ENCODE measurements around the gene UPP2. TPM values are rescaled to one million over a fixed set of nuclear protein-coding genes. Genes with fewer than 3 reads are reported as not detected.

Gene UPP2
- total RNA-seq, 1 experiment from 2014 or later, result not detected

- CTCF ChIA-PET, result no interaction called here
- in situ Hi-C loops (cut with HindIII; ENCODE audit: low pct_unique_long_range_greater_than_20kb, low sequenced_read_pairs) (no loop called here), intact Hi-C loops (cut with micrococcal nuclease; ENCODE audit: unreplicated experiment) (no loop called here)
- no peaks in the 10 kb centered on the region for H3K4me1 ChIP-seq (ENCODE audit: control insufficient read depth, insufficient read depth, low read length)
- ATAC-seq (no peak), DNase-seq (ENCODE audit: low read depth, low spot score) (no peak)
- H3K36me3 ChIP-seq (ENCODE audit: control insufficient read depth, insufficient read depth, low read length), result no peaks in the 10 kb centered on the region
- H3K27me3 ChIP-seq (ENCODE audit: control insufficient read depth, insufficient read depth, low read length), result no peaks in the 10 kb centered on the region
- POLR2A ChIA-PET, result interaction anchor here (0.6 kb wide), 1 partner anchor 27 kb away, joined by 4 read pairs; no protein-coding TSS in a partner anchor
- no peak overlapping the region for H3K4me3 ChIP-seq (ENCODE audit: low read depth in 2 of 2, low read length in 2 of 2)
- no peak overlapping the region for H3K27ac ChIP-seq (ENCODE audit: low read length)
- H3K9me3 ChIP-seq (ENCODE audit: control insufficient read depth, insufficient read depth, low read depth, low read length), result no peaks in the 10 kb centered on the region
- TF ChIP-seq CTCF (IDR thresholded peaks at IDR 0.05) (no peak), TCF7L2 (IDR thresholded peaks at IDR 0.05; ENCODE audit: low read depth, low read length) (no peak), SIN3A (IDR thresholded peaks at IDR 0.05; ENCODE audit: borderline replicate concordance, insufficient read depth, low read depth, low read length) (no peak), REST (IDR thresholded peaks at IDR 0.05; ENCODE audit: insufficient read depth in 1 of 2, low read depth in 2 of 2, low read length in 1 of 2) (no peak), POLR2AphosphoS5 (IDR thresholded peaks at IDR 0.05; ENCODE audit: low read depth, low read length) (no peak)
- no TSS peak for BruUV-seq (replicated peaks)
Measured at GRCh38 chr2:158091647-158092046, 10.0 kb upstream of the UPP2 start.

GRCh38 chr2:158094487-158095092 is 7.1 kb upstream of the UPP2 start:
- Histone ChIP-seq H3K36me3 (ENCODE audit: control insufficient read depth, insufficient read depth, low read length) (no peaks in the 10 kb centered on the region), H3K4me1 (ENCODE audit: control insufficient read depth, insufficient read depth, low read length) (no peaks in the 10 kb centered on the region), H3K9me3 (ENCODE audit: control insufficient read depth, insufficient read depth, low read depth, low read length) (no peaks in the 10 kb centered on the region), H3K27me3 (ENCODE audit: control insufficient read depth, insufficient read depth, low read length) (no peaks in the 10 kb centered on the region), H3K27ac (ENCODE audit: low read length) (no peak overlapping the region), H3K4me3 (ENCODE audit: low read depth in 2 of 2, low read length in 2 of 2) (no peak overlapping the region)
- ChIA-PET CTCF (no interaction called here), POLR2A (no interaction called here)
- in situ Hi-C loops (cut with HindIII; ENCODE audit: low pct_unique_long_range_greater_than_20kb, low sequenced_read_pairs), result no loop called here
- ATAC-seq, result no peak
- no peak for DNase-seq (ENCODE audit: low read depth, low spot score)
- intact Hi-C loops (cut with micrococcal nuclease; ENCODE audit: unreplicated experiment), result no loop called here
- no peak for TF ChIP-seq POLR2AphosphoS5 (IDR thresholded peaks at IDR 0.05; ENCODE audit: low read depth, low read length)
- no peak for TF ChIP-seq SIN3A (IDR thresholded peaks at IDR 0.05; ENCODE audit: borderline replicate concordance, insufficient read depth, low read depth, low read length)
- no peak for TF ChIP-seq TCF7L2 (IDR thresholded peaks at IDR 0.05; ENCODE audit: low read depth, low read length)
- TF ChIP-seq REST (IDR thresholded peaks at IDR 0.05; ENCODE audit: insufficient read depth in 1 of 2, low read depth in 2 of 2, low read length in 1 of 2), result no peak
- TF ChIP-seq CTCF (IDR thresholded peaks at IDR 0.05), result no peak
- BruUV-seq (replicated peaks), result no TSS peak
